ENCODE results near the gene EED.
A peak's percentile ranks its signal among the peaks of the same experiment; 100 is the strongest.

- TF ChIP-seq CTCF (conservative IDR thresholded peaks at IDR 0.05) (peak; percentile 94), ZFX (IDR thresholded peaks at IDR 0.05) (no peak)
Measured at GRCh38 chr11:86218125-86219084, 26.1 kb upstream of the EED start.

Measured in C4-2B (cell line).